GM19328 (cell line): Measurements from ENCODE around the gene NTMT1.

ENCODE experiments used
- ATAC-seq: cut with Tn5 transposase; IDR thresholded peaks from one replicate; pipeline ENCODE4 v1.9.1; 2021; ENCODE audit warnings: mild to moderate bottlenecking, moderate library complexity; ENCODE audit not compliant: unreplicated experiment

NTMT1 gene

DNA sequence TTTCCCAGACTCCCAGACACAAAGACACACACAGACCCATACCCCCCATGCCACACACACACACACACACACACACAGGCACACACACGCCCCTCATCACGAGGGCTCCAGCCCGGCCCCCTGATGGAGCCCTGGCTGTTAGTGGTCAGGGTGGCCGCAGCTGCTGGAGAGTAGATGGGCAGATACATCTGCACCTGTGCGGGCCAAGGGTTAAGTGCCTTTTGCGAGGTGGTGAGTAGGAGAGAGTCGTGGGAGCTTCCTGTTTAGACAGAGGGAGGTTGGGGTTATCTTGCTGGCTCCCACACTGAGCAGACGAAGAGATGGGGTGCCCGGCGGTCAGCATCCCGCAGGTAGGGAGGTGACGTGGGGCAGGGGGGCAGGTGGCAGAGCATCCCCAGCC is 47.6 kb downstream of the NTMT1 start:
- ATAC-seq: no peak

- ATAC-seq: no peak
These were observed 48.3 kb downstream of the NTMT1 start for GRCh38 chr9:129674229-129674628.

- no peak for ATAC-seq
These were observed 49.7 kb downstream of the NTMT1 start for GRCh38 chr9:129675620-129676019.

GRCh38 chr9:129676287-129676686 is 50.3 kb downstream of the NTMT1 start:
- ATAC-seq: no peak

GRCh38 chr9:129676975-129677374 is 51.0 kb downstream of the NTMT1 start:
- ATAC-seq: no peak

GRCh38 chr9:129677456-129677855 is 51.5 kb downstream of the NTMT1 start:
- ATAC-seq: no peak

GRCh38 chr9:129678844-129679243 is 52.9 kb downstream of the NTMT1 start:
- ATAC-seq: no peak

GRCh38 chr9:129679537-129679936 is 53.6 kb downstream of the NTMT1 start:
- no peak for ATAC-seq

GRCh38 chr9:129681924-129682323 is 56.0 kb downstream of the NTMT1 start:
- ATAC-seq: no peak

DNA sequence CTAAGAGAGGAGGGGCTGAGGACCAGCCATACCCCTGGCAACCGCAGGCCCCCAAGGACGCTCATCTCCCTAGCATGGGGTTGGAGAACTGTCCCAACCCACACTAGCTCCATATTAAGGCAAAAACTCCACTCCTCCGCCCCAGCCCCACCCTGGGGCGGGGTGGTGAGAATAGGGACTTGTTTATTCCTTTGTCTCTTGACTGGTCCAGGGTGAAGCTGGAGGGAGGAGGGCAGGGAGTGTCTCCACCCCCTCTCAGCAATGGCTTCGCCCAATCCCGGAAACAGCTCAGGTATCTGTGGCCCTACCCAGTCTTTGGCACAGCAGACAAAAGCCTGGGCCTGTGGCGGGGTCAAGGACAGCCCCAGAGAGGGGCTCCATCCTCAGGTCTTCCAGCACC is 56.4 kb downstream of the NTMT1 start:
- ATAC-seq: no peak

GRCh38 chr9:129685220-129685932 is 59.4 kb downstream of the NTMT1 start:
- no peak for ATAC-seq
